Measurements from ENCODE around the gene AGO3. TPM values are rescaled to one million over a fixed set of nuclear protein-coding genes. Genes with fewer than 3 reads are reported as not detected.

The AGO3 gene
- total RNA-seq, 1 experiment from 2014 or later, result 36.9 TPM

DNA sequence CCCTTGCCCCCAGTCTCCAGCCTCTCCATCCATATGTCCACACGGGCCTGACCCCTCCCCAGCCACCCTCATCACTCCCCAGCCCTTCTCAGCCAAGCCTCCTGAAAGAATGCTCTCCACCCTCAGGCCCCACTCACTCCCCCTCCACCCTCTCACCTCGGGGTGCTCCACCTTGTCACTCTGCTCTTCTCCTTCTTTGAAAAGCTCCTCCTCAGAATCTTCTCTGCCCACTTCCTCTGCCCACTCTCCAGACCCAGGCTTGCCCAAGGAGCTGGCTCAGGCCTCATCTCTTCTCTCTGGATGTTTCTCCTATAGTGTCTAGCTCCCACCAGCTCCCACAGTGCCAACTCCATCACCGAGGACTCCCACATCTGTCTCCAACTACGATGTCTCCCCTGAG lies 180.2 kb downstream of the AGO3 start:
- no peak for DNase-seq (ENCODE audit: low spot score)
- in situ Hi-C loops (cut with HindIII; ENCODE audit: low sequenced_read_pairs), result no loop called here

DNA sequence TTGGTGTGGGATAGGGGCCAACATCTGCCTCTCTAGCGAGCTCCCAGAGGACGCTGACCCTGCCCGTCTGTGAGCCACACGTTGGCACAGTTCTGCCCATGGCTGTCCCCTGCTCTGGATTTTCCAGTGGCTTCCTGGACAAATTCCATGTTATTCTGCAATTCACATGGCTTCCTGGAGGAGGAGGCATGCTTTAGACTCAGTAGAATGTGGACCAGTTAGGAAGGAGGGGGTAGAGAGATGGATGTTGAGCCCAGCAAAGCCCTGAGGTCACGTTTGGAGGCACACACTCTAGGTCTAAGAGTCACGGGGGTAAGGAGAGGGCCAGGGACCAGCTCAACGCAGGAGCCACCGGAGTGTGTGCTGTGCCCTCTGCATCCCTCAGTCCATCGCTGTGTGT lies 181.9 kb downstream of the AGO3 start:
- in situ Hi-C loops (cut with HindIII; ENCODE audit: low sequenced_read_pairs), result no loop called here
- no peak for DNase-seq (ENCODE audit: low spot score)

GRCh38 chr1:36114371-36114770 lies 183.5 kb downstream of the AGO3 start:
- in situ Hi-C loops (cut with HindIII; ENCODE audit: low sequenced_read_pairs), result no loop called here
- no peak for DNase-seq (ENCODE audit: low spot score)

- in situ Hi-C loops (cut with HindIII; ENCODE audit: low sequenced_read_pairs), result no loop called here
- peak; percentile 89 for DNase-seq (ENCODE audit: low spot score)
Observed at GRCh38 chr1:36115200-36115669, 184.3 kb downstream of the AGO3 start.

GRCh38 chr1:36115931-36116330 lies 185.0 kb downstream of the AGO3 start:
- in situ Hi-C loops (cut with HindIII; ENCODE audit: low sequenced_read_pairs), result no loop called here
- DNase-seq (ENCODE audit: low spot score), result no peak

- in situ Hi-C loops (cut with HindIII; ENCODE audit: low sequenced_read_pairs), result no loop called here
- DNase-seq (ENCODE audit: low spot score), result no peak
Observed at GRCh38 chr1:36116901-36117300, 186.0 kb downstream of the AGO3 start.

- DNase-seq (ENCODE audit: low spot score), result no peak
- in situ Hi-C loops (cut with HindIII; ENCODE audit: low sequenced_read_pairs), result no loop called here
Observed at GRCh38 chr1:36118447-36119204, 187.7 kb downstream of the AGO3 start.

- no peak for DNase-seq (ENCODE audit: low spot score)
- in situ Hi-C loops (cut with HindIII; ENCODE audit: low sequenced_read_pairs), result no loop called here
Observed at GRCh38 chr1:36119456-36119855, 188.6 kb downstream of the AGO3 start.

Other genes starting within 250 kb of the AGO3 start
- gene C1orf216, start 212.2 kb upstream of the AGO3 start, total RNA-seq (2014; rRNA removed; shearing (Covaris generic)), result 18.0 and 18.4 TPM in 2 replicates
- gene CLSPN, start 161.1 kb upstream of the AGO3 start, total RNA-seq (2014; rRNA removed; shearing (Covaris generic)), result 14.3 and 25.1 TPM in 2 replicates
- gene AGO4, start 123.1 kb upstream of the AGO3 start, total RNA-seq (2014; rRNA removed; shearing (Covaris generic)), result 3.8 and 7.0 TPM in 2 replicates
- gene AGO1, start 47.9 kb upstream of the AGO3 start, total RNA-seq (2014; rRNA removed; shearing (Covaris generic)), result 6.7 and 11.2 TPM in 2 replicates
- 0.12 TPM in 1 of 2 replicates, not detected in the other for gene TEKT2, start 153.0 kb downstream of the AGO3 start, total RNA-seq (2014; rRNA removed; shearing (Covaris generic))
- gene ADPRS, start 157.8 kb downstream of the AGO3 start, total RNA-seq (2014; rRNA removed; shearing (Covaris generic)), result 58.2 and 58.5 TPM in 2 replicates
- 0.47 TPM in 1 of 2 replicates, not detected in the other for gene COL8A2, start 194.1 kb downstream of the AGO3 start, total RNA-seq (2014; rRNA removed; shearing (Covaris generic))
- gene TRAPPC3, start 218.4 kb downstream of the AGO3 start, total RNA-seq (2014; rRNA removed; shearing (Covaris generic)), result 168 and 173 TPM in 2 replicates
- gene MAP7D1, start 225.1 kb downstream of the AGO3 start, total RNA-seq (2014; rRNA removed; shearing (Covaris generic)), result 117 and 127 TPM in 2 replicates

All from G401 (cell line).